ENCODE results near the gene FAF1.

DNA sequence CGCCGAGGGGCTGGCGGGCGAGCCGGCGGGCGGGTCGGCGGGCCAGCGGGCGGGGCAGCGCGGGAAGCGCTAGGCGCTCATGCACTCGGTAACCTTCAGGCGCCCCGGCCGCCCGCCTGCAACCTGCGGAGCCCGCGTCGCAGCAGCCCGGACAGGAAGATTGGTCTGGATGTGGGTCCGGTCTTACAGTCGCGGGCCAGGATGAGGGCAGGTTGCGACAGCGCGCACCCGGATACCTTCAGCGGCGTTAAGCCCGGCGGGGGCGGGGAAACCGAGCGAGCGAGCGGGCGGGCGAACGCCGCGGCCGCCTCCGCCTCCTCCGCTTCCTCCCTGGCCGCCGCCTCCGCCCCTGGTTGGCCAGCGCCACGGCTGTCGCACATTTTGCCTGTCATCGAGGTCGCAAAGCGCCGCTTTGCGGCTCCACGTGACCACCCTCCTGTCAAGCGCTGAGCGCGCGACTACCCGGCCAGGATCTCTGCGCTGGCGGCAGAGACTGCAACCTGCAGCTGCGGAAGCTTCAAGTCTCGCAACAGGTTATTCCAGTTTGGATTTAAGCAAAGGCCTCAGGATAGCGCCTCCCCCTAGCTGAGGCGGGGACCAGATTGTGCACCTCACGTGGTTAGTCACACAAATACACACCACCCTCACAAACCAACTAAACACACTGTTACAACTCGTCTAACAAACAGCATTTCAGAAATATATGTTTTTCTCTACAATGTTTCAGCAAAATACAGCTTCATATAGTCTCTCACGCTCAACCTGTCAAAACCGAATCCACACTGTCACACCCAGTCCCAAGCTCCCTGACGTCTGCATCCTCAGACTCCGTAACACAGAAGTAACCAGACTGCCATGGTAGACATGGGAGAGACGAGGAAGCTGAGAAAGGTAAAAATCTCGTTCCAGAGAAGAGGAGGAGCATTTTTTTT lies at the start of gene FAF1:
- TF ChIP-seq, protein P1, sequence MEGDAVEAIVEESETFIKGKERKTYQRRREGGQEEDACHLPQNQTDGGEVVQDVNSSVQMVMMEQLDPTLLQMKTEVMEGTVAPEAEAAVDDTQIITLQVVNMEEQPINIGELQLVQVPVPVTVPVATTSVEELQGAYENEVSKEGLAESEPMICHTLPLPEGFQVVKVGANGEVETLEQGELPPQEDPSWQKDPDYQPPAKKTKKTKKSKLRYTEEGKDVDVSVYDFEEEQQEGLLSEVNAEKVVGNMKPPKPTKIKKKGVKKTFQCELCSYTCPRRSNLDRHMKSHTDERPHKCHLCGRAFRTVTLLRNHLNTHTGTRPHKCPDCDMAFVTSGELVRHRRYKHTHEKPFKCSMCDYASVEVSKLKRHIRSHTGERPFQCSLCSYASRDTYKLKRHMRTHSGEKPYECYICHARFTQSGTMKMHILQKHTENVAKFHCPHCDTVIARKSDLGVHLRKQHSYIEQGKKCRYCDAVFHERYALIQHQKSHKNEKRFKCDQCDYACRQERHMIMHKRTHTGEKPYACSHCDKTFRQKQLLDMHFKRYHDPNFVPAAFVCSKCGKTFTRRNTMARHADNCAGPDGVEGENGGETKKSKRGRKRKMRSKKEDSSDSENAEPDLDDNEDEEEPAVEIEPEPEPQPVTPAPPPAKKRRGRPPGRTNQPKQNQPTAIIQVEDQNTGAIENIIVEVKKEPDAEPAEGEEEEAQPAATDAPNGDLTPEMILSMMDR (IDR thresholded peaks at IDR 0.05) = peak; percentile 20 to 61 (median 35)
- TF ChIP-seq EP300 (IDR thresholded peaks at IDR 0.05) = no peak

Measured in ovary (tissue), 3 donors.